ACHN (cell line): ENCODE data around the gene KIAA1671.

Experiments
- DNase-seq: peaks from one replicate; pipeline ENCODE4 v3.0.0-alpha.2; 2015
- in situ Hi-C: cut with HindIII; loops from 2 replicates; pipeline ENCODE4 v1.10.0; 2017; ENCODE audit warnings: low sequenced_read_pairs, low pct_ligation_motif_present, low pct_unique_long_range_greater_than_20kb

The KIAA1671 gene

DNA sequence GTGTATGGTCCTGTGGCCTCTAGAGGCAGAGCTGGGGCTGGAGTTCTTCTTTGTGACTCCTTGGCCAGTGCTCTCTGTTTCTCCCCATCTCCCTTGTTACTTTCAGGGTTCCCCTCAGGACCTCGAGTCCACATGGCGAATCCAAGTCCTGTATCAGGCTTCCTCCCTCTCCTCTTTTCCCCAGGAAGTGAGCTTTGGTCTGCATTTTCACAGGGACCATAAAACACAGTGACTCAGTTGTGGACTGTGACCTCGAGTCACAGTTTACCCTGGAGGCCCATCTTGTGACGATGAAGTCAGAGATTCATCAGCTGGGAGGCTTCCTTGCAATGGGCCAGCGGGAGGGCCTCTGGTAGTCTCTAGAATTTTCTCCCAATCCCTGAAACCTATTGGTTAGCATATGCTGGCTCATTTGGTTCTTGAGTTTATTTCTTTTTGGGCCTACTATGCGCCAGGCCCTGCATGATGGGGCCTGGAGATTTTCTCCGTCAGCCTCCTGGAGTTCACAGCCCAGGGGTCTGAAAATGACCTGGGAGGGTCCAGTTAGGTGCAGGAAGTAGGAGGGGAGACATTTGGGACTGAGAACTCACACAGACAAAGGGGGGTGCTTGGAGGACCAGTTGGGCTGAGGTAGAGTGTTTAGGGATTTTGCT is 100.8 kb downstream of the KIAA1671 start:
- in situ Hi-C loops: no loop called here

DNA sequence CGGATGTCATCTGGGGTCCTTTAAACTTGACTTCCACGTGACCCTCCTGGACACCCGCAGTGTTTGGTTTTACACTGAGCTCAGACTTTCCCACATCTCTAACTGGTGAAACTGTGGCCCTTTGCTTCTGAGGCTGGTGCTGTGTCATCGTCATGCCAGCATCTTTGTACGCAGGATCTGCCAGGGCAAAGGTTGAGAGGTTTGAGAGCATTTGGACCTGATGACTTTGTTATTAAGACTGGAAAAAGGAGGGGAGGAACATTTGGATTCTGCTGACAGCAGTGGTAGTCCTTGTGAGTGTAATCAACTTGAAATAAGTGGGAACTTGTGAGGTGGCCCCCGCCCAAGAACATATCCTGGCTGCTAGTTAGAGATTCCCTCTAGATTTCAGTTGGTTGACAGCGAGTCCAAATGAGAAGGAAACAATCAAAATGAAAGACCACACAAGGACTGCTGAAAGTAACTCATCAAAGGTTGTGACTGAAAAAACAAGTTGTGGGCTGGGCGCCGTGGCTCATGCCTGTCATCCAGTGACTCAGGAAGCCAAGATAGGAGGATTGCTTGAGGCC is 102.5 kb downstream of the KIAA1671 start:
- in situ Hi-C loops: no loop called here

More for the DNA sequence above, 100.8 kb downstream of the KIAA1671 start:
- DNase-seq: peak; percentile 19

DNA sequence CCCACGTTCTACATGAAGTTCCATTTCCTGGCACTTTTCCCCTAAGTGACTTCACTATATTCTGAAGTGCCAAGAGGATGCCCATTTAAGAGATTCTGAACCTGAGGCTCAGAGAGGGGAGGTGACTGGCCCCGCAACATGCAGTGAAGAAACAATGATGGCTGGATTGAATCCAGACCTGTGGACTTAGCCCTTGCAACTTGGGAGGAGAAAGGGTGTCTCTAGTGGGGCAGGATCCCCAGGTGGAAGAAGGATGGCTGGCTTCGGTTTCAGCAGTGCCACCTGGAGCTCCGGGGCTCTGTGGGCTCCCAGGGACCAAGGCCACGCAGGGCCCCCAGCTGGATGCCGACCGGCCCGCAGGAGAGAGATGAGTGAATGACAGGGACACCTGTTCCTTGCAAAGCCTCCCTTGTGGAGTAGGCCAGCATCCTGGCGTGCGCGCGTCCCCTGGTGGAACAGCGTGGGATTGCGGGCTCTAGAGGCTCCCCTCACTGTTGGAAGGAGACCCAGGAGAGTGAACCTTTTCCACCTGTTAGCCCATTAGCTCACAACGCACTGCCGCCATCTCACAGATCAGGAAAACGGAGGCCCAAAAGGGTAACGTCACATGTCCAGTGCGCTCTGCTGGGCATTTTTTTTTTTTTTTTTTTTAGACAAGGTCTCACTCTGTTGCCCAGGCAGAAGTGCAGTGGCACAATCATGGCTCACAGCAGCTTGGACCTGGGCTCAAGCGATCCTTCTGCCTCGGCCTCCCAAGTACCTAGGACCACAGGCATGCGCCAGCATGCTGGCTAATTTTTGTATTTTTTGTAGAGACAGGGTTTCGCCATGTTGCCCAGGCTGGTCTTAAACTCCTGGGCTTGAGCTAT is 104.7 kb downstream of the KIAA1671 start:
- peak; percentile 49 for DNase-seq
- in situ Hi-C loops: no loop called here

More for the DNA sequence above, 102.5 kb downstream of the KIAA1671 start:
- no peak for DNase-seq

DNA sequence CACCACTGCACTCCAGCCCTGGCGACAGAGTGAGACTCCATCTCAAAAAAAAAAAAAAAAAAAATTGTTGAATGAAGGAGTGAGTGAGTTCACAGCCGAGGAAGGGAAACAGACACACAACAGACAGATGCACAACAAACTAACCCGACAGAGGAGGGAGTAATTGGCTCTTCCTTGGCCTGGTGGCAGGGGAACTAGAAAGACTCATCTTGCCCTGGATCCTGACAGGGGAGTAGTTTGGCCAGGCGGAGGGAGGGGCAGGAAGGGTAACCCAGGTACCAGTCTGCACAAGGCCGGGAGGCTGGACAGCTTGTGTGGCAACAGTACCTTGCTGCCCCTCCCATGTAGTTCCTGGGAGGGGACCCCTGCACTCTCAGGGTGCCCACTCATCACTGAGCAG is 106.9 kb downstream of the KIAA1671 start:
- DNase-seq: no peak
- in situ Hi-C loops: no loop called here

DNA sequence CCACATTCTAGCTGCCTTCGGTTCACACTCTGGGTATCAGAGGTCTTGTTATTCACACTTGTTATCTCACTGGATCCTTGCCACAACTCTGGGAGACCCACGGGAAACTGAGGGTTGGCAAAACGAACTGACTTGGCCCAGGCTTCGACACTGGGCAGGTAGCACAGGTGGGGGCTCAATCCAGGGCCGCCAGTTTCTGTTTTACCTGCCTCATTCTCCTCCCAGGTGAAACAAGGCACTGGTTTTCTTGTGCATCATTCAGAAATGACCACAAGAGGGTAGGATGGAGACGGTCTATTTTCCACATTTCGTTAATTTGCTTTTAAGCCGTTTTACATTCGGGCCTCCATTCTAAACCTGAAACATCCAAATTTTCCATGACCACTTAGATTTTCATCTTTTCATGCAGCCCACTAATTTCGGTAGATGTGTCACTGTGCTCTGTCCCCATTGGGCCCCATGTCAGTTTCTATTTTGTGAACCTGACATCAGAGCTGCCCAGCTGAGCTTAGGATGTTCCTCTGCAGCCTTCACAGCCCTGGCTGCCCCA is 108.1 kb downstream of the KIAA1671 start:
- in situ Hi-C loops: no loop called here

DNA sequence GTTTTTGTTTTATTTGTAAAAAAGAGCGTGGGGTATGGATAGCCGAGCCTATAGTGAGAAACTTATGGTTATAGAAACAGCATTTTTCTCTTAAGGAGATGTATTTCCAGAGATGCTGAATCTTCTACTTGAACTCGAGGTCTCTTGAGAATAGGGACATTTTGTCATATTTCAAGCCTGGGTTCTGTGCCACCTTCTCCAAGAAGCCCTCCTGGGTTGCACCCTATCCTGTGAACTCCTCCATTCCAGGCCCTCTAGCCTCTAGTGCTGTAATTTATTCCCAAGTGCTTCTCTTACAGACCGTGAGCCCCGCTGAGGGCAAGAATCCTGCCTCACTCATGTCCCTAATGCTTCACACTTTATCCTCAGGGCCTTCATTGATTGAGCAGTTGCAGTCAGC is 108.6 kb downstream of the KIAA1671 start:
- no peak for DNase-seq
- in situ Hi-C loops: no loop called here

More for the DNA sequence above, 108.1 kb downstream of the KIAA1671 start:
- DNase-seq: no peak

DNA sequence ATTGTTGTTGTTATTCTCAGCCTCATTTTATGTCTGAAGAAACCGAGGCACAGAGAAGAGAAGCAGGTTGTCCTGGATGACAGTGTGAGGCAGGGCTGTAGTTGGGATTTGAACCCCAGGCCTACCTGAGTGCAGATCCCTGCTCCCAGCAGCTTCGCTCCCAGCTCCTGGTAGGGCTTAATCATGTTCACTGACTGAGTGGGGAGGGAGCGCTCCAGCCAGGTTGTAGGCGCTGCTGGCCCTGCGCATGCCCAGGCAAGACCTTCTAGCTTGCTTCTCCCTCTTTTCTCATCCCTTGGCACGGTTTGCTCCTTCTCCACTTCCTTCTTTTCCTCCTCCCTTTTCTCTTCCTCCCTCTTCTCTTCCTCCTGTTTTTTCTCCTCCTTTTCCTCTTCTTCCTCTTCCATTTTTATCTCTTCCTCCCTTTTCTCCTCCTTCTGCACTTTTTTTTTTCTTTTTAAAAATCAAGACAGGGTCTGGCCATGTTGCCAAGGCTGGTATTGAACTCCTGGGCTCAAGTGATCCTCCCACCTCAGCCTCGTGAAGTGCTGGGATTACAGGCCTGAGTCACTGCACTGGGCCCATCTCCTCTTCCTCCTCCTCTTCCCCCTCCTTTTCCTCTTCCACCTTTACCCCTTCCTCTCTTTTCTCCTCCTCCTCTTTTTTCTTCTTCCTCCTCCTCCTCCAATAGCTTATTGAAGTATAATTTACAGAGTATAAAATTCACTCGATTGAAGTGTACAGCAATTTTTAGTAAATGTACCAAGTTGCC is 109.3 kb downstream of the KIAA1671 start:
- no peak for DNase-seq
- in situ Hi-C loops: no loop called here

DNA sequence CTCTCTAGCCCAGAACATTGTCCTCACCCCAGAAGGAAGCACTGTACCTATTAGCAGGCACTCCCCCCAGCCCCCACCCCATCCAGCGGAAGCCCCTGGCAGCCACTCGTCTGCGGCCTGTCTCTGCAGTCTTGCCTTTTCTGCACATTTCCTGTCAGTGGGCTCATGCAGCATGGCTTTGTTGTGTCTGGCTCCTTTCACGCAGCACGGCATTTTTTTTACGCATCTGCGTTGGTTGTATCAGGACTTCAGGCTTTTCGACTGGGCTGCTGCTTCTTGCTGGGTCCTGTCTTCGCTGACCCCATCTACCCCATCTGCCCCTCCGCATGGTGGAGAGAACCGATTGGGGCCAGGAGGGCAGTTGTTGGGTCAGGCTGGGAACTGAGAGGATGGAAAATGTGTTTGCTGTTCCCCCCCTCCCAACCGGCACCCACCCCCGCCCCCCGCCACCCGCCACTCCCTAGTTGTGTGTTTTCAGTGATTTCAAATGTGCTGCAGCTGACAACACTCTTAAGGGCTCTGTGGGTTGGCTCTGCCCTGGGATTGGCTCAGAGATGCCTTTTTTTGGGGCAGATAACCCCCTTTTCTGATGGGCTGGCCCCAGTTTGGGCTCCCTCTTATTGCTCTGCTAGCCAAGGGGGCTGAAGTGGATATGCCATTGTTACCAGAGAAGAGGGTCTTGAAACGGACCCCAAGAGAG is 110.0 kb downstream of the KIAA1671 start:
- in situ Hi-C loops: no loop called here
- no peak for DNase-seq

DNA sequence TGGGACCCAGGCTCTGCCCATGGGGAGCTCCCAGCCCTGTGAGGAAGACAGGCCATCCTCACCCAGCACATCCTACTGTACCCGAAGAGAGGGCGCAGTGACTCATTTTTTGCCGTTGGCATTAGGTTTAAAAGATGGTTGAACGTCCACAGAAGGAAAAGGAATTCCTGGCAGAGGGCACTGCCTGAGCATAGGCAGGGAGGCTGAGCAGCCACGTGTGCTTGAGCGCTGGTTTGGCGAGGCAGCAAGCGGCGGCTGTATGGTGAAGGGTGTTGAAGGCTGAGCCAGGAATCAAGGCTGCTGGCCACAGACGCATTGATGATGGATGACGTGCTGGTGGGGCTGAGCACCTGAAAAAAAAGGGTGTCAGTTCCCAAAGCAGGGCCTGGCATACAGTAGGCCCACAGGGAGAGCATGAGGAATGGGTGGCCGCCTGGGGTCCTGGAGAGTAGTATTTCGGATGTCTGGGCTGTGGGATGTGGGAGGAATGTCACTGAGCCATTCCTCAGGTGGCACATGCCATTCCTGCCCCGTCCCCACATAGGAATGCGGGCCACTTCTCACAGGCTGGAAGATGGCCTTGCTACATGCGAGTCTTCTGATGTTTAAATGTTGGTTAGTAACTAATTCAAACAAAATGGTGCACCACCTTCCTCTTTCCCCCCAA is 112.5 kb downstream of the KIAA1671 start:
- in situ Hi-C loops: no loop called here
- DNase-seq: no peak

DNA sequence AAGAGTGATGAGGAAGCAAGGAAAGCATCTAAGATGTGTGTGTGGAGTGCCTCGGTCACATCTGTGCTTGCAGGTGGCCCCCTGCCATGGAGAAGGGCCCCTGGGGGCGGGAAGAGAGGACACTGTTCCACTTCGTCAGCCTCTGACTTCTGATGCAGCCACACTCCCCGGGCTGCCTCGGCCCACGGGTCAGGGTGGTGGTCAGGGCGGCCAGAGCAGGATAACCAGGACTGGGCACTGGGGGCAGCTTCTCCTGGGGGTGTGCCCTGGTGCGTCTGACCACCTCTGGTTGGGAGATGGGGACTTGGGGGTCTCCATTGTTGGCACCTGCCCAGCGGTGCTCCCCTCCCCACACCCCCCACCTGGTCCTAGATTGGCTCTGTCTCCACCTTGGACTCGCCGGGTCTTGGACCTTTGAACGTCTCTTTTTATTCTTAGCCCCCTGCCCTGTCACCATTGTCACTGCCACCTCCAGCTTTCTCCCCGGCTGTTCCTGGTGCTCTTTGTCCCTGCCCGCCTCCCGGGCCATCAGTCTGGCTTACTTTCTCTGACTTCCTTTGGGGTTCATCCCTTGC is 114.4 kb downstream of the KIAA1671 start:
- DNase-seq: no peak
- in situ Hi-C loops: no loop called here

DNA sequence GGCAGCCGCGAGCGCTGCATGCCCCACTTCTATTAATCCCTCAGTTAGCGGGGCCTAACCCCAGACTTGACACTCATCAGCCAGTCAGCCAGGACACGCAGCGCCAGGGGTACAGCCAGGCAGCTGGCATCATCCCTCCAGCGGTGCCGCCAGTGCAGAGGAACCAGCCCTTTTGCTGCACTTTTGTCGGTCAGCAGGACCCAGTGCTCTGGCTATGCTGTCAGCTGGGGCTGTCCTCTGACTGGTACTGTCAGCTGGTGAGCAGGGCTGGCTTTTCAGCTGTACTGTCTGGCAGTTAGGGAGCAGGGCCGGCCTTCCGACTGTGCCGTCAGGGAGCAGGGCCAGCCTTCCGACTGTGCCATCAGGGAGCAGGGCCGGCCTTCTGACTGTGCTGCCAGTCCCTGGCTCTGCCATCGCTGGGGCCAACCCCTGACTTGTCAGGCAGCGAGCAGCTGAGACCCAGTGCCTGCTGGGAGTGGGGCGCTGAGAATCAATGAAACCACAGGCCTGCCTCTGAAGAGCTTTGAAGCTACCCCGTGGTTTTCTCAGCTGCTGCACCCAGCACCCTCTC is 115.4 kb downstream of the KIAA1671 start:
- DNase-seq: no peak
- in situ Hi-C loops: no loop called here

DNA sequence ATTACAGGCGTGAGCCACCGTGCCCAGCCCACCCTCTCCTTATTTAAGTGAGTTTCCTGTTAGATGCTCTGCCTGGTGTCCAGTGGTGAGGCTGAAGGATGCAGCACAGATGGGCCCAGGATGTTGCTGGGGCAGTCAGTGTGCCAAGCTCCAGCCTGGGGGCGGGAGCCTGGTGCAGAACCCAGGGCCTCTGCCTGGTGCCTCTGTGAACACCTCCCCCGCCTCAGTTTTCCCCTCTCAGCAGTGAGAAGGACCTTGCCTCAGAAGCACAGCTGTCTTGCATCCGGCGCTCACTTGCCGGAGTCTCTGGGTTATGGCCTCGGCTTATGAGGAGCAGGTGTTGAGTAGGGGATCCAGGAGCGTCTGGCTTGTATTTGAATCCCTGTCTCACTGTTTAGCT is 116.2 kb downstream of the KIAA1671 start:
- in situ Hi-C loops: no loop called here
- DNase-seq: no peak

DNA sequence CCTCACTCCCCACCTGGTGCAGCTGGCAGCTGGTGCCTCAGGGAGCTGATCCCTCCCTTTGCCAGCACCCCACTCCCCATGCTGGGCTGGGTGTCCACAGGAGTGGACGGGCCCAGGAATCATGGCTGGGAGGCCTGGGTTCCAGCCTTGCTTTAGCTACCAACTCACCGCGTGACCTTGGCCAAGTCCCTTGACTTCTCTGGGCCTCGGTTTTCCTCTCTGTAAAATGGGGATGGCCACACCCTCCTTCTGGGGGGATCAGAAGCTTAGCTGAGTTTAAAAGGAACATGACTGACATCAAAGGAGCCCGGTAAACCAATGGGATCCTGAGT is 116.9 kb downstream of the KIAA1671 start:
- in situ Hi-C loops: no loop called here
- no peak for DNase-seq

DNA sequence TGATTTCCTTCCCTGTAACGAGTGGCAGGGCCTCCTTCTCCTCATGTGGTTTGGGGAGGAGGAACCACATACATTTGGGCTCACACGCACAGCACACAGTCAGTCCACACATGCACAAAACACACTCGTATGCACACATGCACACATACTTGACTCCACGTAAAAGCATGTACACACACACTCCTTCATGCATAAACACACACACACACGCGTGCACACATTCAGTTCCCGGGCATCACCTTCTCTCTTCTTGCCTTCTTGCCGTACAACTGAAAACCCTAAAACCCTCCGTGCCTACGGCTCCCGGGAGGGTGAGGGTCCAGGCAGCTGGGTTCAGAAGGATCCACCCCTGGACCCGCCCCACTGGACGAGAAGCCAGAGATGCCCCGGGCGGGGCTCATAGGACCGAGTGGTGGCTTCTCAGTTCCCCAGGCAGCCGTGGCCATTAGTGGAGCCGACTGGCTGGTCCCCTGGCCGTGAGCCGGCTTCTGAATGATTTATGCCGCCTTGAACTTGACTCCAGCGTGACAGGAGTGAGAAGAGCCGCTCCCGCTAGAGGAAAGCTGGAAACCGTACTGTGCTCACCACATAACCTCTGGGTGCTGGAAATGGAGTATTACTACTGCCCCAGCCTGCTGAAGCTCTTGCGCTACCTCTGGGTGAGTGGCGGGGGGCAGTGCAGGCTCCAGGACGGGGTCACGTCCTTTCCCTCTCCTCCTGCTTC is 117.4 kb downstream of the KIAA1671 start:
- in situ Hi-C loops: no loop called here

DNA sequence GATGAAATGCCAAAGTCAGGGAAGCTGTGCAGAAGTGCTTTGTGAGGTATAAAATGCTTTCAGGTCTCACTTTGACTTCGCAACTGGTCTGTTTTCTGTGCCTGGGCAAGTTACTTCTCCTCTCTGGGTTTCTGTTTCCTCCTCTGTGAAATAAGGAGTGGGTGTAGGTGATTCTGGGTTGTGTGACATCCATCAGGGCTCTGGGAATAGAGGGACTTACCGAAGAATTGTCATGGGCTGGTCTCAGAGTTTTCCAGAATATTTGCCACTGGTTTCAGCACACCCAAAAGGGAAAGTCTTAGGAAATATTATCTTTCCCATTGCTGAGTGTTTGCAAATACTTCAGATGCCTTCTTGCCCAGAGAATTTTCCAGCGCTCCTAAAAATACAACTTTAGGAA is 118.4 kb downstream of the KIAA1671 start:
- in situ Hi-C loops: no loop called here
- no peak for DNase-seq

More for the DNA sequence above, 117.4 kb downstream of the KIAA1671 start:
- no peak for DNase-seq

DNA sequence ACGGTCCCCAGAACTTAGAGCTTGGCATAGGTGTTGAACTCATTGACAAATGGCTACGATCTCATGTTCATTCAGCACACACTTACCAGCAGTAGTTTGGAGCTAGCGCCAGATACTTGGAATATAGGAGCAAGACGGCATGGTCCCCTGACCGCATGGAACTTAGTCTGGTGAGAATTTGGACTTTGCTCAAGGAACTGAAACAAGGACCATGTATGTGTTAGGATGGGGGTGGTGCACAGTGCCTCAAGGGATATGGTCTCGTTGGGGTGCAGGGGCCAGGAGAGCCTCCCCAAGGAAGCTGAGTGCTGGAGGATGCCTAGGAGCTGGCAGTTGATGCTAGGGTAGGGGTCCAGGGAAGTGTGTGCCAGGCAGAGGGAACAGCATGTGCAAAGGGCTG is 119.2 kb downstream of the KIAA1671 start:
- no peak for DNase-seq
- in situ Hi-C loops: no loop called here

DNA sequence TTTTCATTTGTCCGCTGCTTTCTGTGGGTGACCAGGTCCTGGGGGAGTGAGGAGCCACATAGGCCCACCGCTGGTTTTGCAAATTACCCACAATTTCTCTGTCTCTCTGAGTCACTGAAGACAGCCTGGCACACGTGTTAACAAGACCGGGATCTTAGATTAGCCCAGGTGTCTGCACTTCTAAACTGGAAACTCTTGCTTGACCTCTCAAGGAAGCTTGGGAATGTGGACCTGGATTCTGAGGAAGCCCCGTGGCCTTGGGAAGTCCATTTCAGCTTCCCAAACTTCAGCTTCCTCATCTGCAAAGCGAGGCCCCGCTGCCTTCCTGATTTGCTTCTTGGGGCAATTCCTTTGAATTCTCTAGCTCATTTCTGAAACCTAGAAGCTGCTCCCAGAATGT is 119.9 kb downstream of the KIAA1671 start:
- in situ Hi-C loops: no loop called here
- DNase-seq: no peak
